HG02885 (cell line): ENCODE measurements around the gene KMT2C.
A peak's percentile ranks its signal among the peaks of the same experiment; 100 is the strongest.
"Not testable (repeated sequence)": the region's sequence is repeated elsewhere in the genome, so short reads cannot be mapped to it uniquely, and the experiment has no call there.

Experiments
- ATAC-seq: cut with Tn5 transposase; IDR thresholded peaks from one replicate; pipeline ENCODE4 v1.9.1; 2021; ENCODE audit warnings: mild to moderate bottlenecking; ENCODE audit not compliant: unreplicated experiment, poor library complexity

KMT2C gene

DNA sequence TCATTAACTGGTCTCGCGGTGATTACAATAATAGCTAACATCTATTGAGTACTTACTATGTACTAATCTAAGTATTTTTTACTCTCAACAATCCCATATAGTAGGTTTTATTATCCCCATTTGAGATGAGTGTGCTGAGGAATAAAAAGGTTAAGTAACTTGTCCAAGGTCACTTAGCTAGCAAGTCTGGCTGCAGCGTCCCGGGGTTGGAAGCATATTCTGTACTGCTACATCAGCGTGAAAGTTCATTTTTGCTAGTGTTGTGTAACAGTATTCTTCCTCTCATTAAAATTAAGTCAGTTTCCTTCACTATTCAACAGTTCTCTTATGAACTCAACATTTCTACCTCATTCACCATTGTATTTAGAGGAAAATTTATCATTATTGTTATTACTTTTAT lies 199.5 kb downstream of the KMT2C start:
- not testable (repeated sequence) for ATAC-seq

DNA sequence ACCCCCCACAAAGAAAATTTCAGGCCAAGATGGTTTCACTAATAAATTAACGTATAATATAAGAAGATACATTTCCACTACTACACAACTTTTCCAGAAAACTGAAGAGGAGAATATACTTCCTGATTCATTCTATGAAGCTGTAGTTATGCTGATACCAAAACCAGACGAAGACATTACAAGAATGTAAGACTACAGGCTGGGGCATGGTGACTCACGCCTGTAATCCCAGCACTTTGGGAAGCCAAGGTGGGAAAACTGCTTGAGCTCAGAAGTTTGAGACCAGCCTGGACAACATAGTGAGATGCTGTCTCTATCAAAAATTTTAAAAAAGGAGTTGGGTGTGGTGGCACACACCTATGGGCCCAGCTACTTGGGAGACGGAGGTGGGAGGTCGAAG lies 201.4 kb downstream of the KMT2C start:
- ATAC-seq = not testable (repeated sequence)

DNA sequence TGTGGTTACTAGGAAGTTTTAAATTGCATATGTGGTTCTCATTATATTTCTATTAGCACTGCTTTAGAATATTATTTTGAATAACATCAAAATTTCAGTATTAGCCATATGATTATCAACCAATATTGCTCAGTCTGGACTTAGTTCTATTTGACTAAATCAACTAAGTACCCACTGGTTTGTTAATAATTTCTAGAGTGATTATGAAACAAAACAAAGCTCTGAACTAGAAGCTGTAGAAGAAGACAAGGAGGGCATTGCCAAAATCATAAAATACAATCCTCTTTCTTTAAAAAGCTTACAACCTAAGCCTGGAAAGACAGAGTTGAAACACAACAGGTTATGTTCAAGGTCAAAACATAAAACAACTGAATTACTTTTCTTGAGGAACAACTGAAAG lies 204.7 kb downstream of the KMT2C start:
- ATAC-seq = no peak

DNA sequence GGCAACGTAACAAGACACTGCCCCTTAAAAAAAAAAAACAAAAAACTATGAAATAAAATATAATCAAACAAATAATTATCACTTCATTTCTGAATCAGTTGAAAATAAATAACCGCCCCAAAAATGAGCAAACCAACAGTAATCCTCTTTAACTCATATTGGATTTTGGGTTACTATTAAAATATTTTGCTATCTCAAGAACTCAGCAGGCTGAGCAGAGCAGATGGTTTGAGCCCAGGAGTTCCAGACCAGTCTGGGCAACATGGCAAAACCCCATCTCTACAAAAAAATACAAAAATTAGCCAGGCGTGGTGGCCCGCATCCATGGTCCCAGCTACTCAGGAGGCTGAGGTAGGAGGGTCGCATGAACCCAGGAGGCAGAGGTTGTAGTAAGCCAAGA lies 216.2 kb downstream of the KMT2C start:
- ATAC-seq = not testable (repeated sequence)

DNA sequence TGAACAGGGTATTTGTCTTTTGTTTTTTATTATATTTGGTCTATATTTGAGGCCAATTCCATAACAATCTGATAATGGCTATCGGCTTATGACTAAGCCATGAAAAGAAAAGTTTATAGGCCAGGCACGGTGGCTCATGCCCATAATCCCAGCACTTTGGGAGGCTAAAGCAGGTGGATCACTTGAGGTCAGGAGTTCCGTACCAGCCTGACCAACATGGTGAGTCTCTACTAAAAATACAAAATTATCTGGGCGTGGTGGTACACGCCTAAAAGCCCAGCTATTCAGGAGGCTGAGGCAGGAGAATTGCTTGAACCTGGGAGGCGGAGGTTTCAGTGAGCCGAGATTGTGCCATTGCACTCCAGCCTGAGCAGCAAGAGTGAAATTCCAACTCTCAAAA lies 227.0 kb downstream of the KMT2C start:
- not testable (repeated sequence) for ATAC-seq

DNA sequence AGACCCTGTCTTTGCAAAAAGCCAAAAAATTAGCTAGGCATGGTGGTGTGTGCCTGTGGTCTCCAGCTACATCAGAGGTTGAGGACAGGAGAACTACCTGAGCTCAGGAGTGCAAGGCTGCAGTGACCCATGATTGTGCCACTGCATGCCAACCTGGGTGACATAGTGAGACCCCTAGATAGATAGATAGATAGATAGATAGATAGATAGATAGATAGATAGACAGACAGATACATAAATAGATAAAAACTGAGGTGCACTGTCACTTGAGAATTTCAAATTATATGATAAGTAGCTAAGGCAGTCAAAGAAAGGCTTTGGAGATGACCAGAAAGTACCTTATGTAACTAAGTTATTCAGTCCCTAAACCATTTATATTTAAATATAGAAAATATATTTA lies 231.4 kb downstream of the KMT2C start:
- ATAC-seq = not testable (repeated sequence)

DNA sequence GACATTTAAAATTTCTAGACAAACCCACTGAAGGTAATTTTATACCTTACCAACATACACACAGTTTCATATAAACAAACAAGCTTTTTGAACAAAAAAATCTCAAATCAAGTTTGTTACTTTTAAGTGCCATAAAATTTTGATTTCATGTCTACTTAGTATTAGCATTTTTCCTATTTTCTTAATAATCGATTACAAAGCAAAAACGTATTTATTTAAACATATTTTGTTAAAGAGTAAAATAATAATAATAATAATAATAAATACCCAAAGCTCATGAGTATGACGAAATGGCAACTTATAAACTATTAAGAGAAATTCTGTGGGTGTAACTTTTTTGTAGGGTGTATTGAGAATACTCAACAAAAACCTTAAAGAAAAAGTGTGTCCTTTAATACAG lies 232.7 kb downstream of the KMT2C start:
- no peak for ATAC-seq

DNA sequence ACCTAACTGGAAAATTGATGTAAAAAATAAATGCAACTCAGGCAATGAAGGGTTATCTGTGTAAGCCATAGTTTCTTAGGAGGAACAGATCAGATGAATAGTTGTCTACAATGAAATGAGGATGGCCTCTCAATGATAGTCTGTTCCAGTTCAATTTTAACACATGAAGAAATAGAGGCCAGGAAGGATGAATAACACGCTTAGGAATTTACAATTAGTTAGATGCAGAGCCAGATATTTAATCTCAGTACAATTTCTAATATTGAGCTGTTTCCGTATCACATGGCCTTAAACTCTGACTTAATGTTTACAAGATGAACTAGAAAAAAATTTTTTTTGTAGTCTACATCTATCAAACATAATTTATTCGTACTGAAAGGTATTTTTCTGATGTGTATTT lies 233.7 kb downstream of the KMT2C start:
- no peak for ATAC-seq

DNA sequence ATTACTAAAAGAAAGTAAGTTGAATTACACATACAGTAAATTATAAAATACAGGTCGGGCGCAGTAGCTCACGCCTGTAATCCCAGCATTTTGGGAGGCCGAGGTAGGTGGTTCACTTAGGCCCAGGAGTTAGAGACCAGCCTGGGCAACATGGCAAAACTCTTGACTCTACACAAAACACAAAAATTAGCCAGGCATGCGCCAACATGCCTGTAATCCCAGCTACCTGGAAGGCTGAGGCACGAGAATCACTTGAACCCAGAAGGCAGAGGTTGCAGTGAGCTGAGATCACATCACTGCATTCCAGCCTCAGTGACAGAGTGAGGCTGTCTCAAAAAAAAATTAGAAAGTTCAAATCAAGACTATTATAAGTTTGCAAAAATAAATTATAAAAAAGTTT lies 235.4 kb downstream of the KMT2C start:
- ATAC-seq = no peak

DNA sequence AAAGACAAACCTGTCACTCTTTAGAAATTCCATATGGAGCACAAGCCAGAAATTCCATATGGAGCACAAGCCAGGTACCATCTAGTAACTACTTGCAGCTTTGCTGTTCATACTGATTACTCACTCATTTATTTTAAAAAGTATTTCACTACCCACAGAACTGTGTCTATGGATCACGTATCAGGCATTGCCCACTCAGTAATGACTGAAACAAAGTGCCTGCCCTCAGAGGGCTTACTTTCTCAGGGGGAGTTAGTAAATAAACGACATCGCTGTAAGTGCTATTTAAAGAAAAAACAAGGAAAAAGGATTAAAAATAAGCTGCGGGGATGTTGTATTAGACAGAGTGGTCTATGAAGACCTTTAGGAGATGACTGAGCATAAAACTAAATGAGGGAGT lies 239.4 kb downstream of the KMT2C start:
- ATAC-seq = no peak

DNA sequence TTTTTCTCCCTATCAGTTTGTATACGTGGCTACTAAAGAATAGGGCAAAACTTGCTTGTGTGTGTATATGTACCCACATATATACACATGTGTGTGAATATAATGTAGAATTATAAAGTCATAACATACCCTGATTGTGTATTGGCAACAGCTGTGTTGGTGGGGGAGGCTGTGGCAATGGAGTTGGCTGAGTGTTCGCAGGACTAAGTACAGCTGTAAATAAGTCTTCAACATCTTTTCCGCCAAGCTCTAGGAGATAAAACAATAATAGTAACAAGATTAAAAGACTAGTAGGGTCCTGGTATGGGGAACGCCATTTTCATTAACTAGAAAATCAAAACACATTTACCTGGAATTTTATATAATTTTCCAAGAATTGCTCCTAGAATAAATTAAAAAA lies 241.9 kb downstream of the KMT2C start:
- ATAC-seq = no peak

DNA sequence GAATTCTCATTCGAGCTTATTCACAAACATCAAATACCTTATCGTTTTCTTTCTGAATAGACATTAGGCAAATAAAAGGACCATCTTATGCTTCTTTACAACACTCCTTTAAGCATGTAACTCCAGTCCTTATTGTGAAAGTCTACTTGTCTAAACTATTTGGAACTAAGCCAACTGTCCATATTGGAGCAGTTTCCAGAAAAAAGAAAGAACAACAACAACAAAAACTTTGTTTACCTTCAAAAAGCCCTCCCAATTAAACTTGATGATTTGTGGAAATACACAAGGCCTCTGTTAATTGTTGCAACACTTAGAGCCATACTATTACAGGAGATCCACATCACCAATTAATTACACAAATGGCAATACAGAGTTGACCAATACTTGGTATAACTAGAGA lies 246.7 kb downstream of the KMT2C start:
- no peak for ATAC-seq

DNA sequence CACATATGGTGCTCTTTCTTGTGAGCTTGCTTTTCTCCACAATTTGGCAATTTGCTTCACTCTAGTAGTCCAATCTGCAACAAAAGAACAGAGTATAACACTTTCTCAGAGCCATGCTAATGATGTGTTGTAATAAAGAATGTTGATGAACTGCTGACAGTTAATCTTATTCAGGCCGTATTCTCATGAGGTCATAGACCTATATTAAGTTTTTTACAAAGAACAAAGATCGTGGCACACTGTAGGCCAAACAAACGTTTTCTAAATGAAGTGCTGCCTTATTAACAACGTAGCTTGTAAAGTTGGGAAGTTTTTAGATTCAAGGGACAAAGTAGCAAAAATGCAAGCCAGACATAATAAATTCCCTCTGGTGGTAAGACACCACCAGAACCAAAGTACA lies 250.2 kb downstream of the KMT2C start:
- no peak for ATAC-seq

DNA sequence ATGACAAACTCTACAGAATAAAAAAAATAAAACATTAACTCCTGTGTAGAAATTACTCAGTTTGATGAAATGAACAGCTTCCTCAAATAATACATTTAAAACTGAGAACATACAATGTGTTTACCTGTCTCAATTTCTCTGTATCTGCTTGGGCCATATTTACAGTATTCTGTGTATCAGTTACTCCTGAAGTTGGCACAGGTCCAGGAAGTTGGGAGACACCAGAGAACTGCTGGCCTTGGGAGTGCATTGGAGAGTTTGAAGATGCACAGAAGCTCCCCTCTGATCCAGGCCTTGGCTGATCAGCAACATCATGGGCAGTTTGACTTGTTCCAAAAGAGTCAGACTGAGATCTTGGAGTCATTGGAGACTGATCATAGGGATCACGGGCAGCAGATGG lies 255.2 kb downstream of the KMT2C start:
- ATAC-seq = no peak

DNA sequence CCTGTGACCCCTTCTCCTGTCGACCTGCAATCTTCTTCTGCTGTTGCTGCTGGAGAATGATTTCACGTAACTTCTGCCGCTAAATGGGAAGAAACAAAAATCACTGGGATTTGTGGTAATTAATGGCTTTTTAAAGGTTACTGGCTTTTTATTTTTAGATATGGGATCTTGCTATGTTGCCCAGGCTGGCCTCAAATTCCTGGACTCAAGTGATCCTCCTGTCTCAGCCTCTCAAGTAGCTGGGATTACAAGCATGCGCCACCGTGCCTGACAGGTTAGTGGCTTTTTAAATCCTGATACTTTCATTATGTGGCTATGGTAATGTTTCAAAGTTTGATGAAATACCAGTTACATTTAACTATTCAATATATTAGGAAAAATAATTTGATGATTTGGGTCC lies 255.8 kb downstream of the KMT2C start:
- no peak for ATAC-seq

DNA sequence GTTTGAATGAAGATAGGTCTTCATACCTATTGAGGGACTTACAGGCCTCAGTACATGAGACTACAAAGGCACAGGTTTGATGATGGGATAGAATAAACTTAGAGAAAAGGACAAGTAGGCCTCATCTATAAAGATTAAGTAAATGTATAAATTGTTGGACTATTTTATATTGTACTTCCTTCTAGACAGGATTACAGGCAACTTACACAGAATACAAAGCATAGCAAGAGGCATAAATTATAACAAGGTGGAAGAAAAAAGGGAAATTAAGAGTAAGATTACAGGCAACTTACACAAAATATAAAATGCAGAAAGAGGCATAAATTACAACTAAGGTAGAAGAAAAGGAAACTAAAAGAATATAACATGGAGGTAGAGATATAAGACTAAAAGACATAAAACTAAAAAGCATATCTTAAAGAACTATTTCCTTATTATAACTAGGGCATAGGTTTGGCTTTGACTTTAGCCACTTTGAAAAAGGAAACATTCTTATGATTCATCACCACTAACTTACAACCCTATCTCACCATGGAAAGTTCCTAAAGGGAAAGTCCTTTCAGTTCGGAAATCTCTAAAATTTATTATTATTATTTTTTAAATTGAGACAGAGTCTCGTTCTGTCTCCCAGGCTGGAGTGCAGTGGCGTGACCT lies 257.3 kb downstream of the KMT2C start:
- no peak for ATAC-seq

DNA sequence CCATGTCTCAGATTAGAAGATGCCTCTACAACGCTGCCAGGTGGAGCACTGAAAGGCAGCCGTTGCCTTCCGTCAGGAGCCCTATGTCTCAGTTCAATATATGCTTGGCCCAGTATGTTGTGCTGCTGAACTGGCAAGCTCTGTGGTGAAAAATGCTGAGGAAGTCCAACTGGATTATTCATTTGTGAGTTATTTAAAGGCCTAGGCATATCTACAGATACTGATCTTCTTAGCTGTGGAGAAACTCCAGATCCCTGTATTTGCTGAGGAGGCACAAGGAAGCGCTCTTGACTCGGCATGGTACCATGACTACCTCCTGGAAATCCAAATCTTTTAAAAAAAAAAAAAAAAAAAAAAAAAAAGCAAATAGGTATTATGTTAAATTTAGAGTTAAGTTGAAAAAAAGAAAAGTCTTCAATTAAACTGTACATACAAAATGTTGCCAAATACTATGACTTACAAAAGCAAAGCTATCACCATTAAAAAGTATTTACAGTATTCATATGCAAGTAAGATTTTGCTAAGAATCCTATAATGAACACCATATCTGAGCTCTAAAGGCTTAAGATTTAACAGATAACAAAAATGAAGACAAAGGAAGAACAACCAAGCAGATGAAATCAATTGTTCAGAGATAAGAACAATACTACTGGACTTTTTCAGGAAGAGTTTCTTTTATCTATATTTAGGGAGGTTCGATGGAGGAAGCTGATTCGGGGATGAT lies 258.0 kb downstream of the KMT2C start:
- ATAC-seq = no peak

DNA sequence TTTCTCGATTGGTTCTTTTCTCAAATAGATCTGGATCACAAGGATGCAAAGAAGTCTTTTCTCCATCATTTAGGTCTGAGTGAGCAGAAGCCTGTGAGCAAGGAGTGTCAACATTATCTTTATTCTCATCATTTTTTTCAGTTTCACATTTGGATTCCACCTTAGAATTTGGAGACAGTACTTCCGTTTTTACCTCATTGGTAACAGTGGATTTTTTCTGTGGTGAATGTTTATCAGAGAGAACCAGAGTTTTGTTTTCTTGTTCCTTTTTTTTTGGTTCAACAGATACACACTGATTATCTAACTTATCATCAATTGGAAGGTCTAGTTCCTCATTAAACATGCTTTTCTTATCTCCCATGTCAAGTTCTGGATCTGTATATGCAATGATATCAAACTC lies 259.0 kb downstream of the KMT2C start:
- peak; percentile 64 for ATAC-seq

DNA sequence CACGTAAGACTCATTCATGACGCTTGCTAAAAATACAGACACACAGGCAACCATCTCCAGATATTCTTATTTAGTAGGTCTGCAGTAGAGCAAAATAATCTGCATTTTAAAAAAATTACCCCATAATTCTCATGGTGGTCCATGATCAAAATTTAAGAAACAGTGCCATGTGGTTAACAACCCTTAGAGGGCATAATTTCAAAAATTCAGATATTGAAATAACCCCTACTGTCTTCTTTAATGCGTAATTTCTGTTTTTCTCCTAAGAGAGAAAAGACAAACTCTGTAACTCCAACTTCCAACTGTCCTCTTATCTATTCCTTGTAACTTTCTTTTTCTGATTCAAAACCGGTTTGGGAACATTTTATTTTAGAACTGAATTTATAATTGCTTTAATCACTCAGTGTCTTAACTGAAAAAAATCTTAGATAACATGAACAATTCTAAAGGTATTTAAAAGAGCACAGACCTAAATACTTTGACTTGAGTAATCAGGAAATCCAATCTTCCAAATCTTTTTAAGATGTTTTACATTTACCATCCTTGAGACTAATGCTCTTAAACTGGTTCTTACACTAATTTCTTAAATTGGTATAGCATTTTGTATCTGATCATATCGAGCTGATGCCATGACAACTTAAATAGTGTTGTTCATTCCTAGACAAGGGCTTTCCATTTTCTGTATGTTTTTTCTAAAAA lies 262.3 kb downstream of the KMT2C start:
- no peak for ATAC-seq

DNA sequence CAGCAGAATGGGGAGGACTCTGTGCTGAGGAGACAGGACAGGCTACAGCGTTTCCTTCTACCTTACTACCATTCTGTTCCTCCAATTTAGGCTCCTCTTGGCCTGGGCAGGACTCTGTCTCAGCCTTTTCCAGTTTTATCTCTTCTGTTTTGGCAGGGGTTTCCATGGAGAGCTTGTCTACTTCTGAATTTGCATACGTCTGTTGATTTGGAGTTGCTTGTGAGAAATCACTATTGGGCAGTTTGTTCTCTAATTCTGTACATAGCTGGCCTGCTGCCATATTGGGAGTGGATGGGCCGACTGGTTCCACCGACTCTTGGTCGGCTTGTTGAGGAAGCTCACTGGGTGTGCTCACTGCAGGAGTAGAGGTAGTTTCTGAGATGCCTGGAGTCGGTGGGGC lies 273.5 kb downstream of the KMT2C start:
- no peak for ATAC-seq

DNA sequence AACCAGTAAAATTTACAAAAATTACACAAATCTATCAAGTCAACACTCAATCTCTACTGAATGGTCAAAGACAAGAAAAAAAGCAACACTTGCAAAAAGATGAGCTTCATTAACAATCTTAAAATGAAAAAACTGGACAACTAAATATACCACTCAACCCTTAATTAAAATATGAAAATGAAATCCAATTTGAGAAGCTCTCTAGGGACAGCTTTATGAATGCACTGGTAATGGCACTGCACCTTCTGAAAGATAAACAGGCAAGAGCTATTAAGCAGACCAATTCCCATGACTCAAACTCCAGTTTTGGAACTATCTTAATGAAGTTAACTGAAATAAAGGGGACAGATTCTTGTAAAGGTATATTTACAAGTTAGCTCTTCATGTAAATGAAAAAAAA lies 274.6 kb downstream of the KMT2C start:
- ATAC-seq = no peak
